ENCODE data around the gene GTF2H4. TPM values are rescaled to one million over a fixed set of nuclear protein-coding genes. Genes with fewer than 3 reads are reported as not detected.
"Not testable (repeated sequence)": the region's sequence is repeated elsewhere in the genome, so short reads cannot be mapped to it uniquely, and the experiment has no call there.

GTF2H4 gene
- polyA plus RNA-seq, 4 donors, result 41.7 to 47.1 (median 44.8) TPM

DNA sequence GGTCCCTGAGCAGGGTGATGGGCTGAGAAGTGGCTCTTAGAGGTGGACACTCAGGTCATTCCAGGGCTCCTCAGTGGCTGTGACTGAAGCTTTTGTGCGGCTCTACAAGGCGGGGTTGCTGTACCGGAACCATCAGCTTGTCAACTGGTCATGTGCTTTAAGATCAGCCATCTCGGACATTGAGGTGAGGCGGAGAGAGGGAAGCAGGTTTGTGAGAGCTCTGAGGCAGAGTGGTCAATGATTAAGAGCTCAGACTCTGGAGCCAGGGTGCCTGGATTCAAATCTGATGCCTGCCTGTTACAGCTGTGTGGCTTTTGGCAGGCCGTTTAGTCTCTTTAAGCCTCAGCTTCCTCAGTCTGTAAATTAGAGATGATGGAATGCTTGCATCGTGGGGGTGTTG, 9.0 kb downstream of the GTF2H4 start:
- DNase-seq (ENCODE audit: low read depth in 4 of 4, low spot score in 3 of 4), result no peak

GRCh38 chr6:30917487-30917886, 9.5 kb downstream of the GTF2H4 start:
- DNase-seq (ENCODE audit: low read depth in 4 of 4, low spot score in 3 of 4), result no peak

- no peak for DNase-seq (ENCODE audit: low read depth in 4 of 4, low spot score in 3 of 4)
Observed at GRCh38 chr6:30918670-30919069, 10.7 kb downstream of the GTF2H4 start.

GRCh38 chr6:30922447-30922852, 14.4 kb downstream of the GTF2H4 start:
- no peak for DNase-seq (ENCODE audit: low read depth in 4 of 4, low spot score in 3 of 4)

DNA sequence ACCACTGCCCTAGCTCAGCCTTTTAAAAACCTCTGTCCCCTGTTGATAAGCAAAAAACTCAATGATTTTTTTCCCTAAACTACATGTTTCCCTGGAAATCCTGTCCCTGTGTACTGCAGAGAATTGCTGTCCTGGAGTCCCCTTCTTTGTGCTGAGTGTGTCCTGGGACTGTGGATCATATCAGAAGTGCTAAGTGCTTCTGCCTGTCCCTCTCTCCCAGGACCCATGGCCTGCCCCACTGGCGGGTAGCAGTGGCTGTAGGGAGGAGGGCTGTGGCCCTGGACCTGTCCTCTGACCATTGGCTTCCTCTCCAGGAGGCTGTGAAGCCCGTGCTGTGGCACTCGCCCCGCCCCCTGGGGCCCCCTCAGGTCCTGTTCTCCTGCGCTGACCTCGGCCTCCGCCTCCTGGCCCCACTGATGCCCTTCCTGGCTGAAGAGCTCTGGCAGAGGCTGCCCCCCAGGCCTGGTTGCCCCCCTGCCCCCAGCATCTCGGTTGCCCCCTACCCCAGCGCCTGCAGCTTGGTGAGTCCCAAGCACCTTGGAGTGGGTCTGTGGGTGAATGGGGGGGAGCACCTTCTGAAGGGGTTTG, 16.1 kb downstream of the GTF2H4 start:
- DNase-seq (ENCODE audit: low read depth in 4 of 4, low spot score in 3 of 4), result not testable (repeated sequence)

DNA sequence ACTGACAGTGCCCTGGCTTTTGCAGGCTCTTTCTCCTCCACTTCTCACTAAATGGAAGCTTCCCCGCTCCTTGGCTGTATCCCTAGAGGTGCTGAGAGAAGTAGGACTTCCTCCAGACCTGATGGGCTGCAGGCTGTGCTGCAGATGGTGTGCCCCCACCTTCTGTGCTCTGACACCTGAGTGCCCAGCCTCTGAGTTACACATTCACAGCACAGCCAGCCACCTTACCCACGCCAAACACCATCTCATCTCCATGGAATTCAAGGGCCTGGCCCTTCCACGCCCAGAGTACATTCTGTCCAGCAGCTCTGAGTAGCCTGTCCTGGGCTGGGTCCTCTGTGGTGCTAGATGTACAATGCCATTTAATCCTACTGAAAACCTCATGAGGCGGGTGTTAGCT, 18.6 kb downstream of the GTF2H4 start:
- no peak for DNase-seq (ENCODE audit: low read depth in 4 of 4, low spot score in 3 of 4)

- DNase-seq (ENCODE audit: low read depth in 4 of 4, low spot score in 3 of 4), result not testable (repeated sequence)
Observed at GRCh38 chr6:30927080-30927479, 19.1 kb downstream of the GTF2H4 start.

DNA sequence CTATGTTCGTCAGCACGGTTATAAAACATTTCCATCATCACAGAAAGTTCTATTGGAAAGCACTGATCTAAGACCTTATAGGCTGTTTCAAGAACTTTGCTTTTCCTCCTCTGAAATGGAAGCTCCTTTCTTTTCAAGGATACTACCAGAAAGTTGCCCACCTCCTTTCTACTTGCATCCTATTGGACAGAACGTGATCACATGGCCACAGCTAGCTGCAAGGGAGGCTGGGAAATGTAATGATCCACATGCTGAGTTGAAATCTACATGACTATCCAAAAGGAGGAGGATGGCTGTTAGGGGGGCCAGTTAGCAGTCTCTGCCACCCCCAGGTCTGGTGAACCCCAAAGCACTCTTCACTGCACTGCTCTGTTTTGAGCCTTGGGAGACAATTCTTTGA, 20.7 kb downstream of the GTF2H4 start:
- DNase-seq (ENCODE audit: low read depth in 4 of 4, low spot score in 3 of 4), result no peak

DNA sequence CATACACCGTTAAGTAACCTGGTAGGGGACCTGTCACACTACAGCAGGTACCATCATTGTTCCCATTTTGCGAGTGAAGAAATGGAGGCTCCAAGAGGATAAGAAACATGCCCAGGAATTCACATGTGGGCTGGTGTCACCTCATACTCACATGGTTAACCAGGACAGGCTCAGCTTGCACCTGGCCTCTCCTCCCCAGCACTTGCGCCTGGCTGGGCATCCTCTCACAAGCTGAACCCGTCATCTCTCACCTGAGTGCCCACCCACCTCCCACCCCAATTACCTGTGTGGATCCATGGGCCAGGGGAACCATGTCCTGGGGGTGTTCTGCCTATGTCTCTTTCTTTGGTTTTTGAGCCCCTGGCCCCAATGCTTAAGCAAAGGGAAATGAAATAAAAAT, 22.5 kb downstream of the GTF2H4 start:
- DNase-seq (ENCODE audit: low read depth in 4 of 4, low spot score in 3 of 4), result no peak

GRCh38 chr6:30931272-30931671, 23.3 kb downstream of the GTF2H4 start:
- DNase-seq (ENCODE audit: low read depth in 4 of 4, low spot score in 3 of 4), result no peak

DNA sequence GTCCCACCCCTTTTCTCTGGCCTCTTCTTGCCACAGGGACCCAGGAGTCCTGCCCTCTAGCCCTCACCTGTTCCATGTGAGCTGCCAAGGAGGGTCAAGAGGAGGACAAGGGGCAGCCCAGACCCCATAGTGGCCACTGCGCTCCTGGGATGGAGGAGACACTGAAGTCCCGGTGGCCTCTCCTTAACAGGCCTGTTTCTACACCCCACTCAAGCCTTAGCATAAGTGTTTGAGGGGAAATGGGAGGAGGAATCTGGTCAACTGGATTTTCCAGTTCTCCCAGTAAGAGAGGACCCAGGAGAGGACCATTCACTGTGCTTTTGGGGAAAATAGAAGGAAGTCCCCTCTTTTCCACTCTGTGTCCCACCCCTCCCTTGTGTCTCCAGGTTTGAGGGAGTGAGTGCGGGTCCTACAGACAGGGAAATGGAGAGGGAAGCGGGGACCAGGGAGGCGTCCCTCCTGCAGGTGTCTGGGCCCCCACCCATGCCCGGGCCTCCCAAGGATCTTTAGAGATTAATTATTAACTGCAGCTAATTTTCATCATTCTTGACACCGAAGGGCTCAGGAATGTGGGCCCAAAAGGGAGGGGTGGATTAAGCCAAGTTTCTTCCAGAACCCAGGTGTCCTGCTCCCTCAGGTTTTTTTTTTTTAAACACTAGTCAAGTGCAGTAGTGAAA, 24.1 kb downstream of the GTF2H4 start, which contains the start of gene SFTA2:
SFTA2 (minus strand) TSS at position 202 of the 677 bp plus-strand sequence; CDS start at position 128, 74 bp downstream.
- no peak for DNase-seq (ENCODE audit: low read depth in 4 of 4, low spot score in 3 of 4)

- no peak for DNase-seq (ENCODE audit: low read depth in 4 of 4, low spot score in 3 of 4)
Observed at GRCh38 chr6:30932665-30933365, 24.8 kb downstream of the GTF2H4 start.

GRCh38 chr6:30935018-30935417, 27.0 kb downstream of the GTF2H4 start:
- DNase-seq (ENCODE audit: low read depth in 4 of 4, low spot score in 3 of 4), result no peak

DNA sequence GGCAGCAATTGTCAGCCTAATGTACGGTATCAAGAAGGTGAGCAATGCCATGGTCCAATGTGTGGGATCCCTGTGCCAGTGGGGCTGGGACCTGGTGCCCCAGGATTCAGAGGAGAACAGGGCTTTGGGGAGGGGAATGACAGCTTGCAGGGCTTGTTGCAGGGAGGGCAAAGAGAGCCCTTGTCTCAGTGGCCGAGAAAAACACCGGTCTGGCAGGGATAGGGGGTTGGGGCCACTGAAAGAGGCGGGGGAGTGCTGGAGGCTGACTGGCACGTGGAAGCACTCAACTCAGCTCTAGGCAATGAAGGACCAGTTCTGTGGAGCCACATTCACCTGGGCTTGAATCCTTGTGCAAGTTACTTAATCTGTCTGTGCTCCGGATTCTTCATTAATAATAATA, 29.3 kb downstream of the GTF2H4 start:
- no peak for DNase-seq (ENCODE audit: low read depth in 4 of 4, low spot score in 3 of 4)

DNA sequence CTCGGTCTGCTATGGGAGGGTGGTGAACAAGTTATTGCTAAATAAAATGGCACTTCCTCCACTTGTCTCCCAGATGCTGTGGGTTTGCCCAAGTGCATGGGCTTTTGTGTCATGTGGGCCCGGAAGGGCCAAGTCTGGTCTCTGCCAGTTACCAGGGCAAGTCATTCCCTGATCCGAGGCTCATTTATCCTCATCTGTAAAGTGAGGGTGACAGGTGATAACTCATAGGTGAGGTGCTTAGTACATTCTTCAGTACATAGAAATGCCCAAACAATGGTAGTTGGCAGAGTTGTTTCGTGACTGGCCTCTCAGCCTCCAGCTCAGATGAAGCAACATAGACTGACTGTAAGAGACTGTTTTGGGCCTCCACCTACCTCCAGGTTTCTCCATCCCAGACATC, 30.7 kb downstream of the GTF2H4 start:
- no peak for DNase-seq (ENCODE audit: low read depth in 4 of 4, low spot score in 3 of 4)

- no peak for DNase-seq (ENCODE audit: low read depth in 4 of 4, low spot score in 3 of 4)
Observed at GRCh38 chr6:30939473-30939872, 31.5 kb downstream of the GTF2H4 start.

GRCh38 chr6:30940361-30940986, 32.5 kb downstream of the GTF2H4 start, which contains the start of gene MUCL3:
Gene MUCL3 (plus strand): TSS chr6:30940973. CDS start chr6:30941000, 27 bp downstream.
- no peak for DNase-seq (ENCODE audit: low read depth in 4 of 4, low spot score in 3 of 4)

DNA sequence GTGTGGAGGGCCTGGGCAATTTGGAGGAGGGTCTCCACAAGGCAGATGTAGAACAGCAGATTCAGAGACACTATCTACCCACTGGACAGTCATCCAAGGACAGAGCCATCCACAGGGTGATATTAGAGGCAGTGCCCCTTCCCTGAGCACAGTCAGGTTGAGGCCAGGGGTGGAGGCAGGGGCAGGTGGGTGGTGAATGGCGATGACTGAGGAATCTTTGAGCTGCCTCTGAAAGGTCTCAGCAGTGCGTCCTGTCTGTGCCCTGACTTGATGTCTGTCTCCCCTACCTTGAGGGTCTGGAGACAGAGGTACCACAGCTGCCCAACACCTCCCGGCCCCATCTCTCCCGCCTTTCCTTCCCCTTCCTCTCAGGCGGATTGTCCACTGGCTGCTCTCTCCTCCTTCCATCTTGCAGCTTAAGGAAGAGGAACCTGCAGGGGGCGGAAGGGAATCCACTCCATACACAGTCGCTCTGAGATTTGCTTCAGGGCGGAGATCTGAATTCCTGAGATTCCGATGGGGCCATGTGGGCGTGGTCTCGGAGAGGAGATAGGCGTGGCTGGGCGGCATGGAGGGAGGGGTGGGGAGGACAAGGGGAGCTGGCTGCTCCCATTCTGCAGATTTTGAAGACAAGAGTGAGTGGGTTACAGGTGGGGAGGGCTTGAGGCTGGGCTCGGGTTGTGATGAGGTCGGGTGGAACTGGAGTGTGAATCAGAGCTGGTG, 34.5 kb downstream of the GTF2H4 start:
- peak; percentile 54 to 77 (median 68) for DNase-seq (ENCODE audit: low read depth in 4 of 4, low spot score in 3 of 4)

DNA sequence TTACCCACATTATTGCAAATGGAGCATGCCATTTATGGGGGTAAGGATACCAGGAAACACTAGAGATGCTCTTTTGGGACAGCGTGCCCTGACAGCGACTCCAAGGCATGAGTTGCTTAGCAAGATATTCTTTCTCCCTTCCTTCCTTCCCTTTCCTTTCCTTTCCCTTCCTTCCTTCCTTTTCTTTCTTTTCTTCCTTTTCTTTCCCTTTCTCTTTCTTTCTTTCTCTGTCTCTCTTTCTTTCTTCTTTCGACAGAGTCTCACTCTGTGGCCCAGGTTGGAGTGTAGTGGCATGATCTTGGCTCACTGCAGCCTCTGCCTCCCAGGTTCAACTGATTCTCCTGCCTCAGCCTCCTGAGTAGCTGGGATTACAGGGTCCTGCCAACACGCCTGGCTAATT, 36.0 kb downstream of the GTF2H4 start:
- DNase-seq (ENCODE audit: low read depth in 4 of 4, low spot score in 3 of 4), result no peak

GRCh38 chr6:30945281-30945680, 37.3 kb downstream of the GTF2H4 start:
- no peak for DNase-seq (ENCODE audit: low read depth in 4 of 4, low spot score in 3 of 4)

DNA sequence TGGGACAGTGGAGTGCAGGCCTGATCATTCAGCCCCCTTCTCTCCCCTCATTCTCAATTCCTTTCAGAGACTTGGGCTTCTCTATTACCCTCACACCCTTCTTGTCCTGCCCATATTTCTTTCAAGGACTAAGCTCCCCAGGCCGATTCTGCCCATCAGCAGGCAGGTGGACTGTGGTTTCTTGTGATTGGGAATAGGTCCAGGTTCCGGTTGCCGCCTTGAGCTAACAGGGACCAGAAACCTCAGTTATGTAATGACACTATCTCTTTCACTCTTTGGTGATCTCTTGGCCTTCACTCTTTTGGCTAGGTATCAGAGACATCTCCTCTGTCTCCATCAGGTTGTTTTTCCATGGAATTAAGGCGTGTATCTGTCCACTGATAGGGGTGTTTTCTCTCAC, 39.2 kb downstream of the GTF2H4 start:
- DNase-seq (ENCODE audit: low read depth in 4 of 4, low spot score in 3 of 4), result no peak

Measured in right renal pelvis (tissue), 4 donors.